ENCODE measurements around the gene LCN12. TPM values are rescaled to one million over a fixed set of nuclear protein-coding genes. Genes with fewer than 3 reads are reported as not detected.

LCN12 gene
- total RNA-seq, 1 experiment from 2014 or later = 4.2 TPM

DNA sequence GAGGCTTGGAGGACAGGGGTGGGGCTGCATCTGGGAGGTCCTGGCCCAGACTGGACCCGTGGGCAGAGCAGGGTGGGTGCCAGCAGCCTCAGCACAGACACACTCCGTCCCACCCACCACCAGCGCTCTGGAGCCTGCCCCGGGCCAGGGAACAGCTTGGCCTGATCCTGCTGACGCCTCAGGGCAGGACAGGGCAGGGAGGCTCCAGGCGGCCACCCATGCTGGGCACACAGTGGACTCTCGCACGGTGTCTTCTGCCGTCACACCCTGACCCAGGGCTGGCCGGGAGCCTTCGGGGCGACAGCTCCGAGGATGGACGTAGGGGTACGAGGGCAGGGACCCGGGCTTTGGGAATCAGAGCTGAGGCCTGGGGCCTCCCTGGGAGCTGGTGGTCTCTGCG is 17.1 kb downstream of the LCN12 start:
- no peaks in the 10 kb centered on the region for H3K9me3 ChIP-seq (ENCODE audit: control insufficient read depth in 1 of 2, insufficient read depth in 1 of 2, low read depth in 1 of 2, low read length in 2 of 2)
- H3K9me2 ChIP-seq (ENCODE audit: insufficient read depth) = no peaks in the 10 kb centered on the region
- RAD21 ChIA-PET (ENCODE audit: low non-redundant PET in 1 of 2, low total read pairs in 2 of 2, uncharacterized antibody in 2 of 2, unreplicated experiment in 2 of 2) = no interaction called here
- DNase-seq (ENCODE audit: low read depth, low spot score) (no peak), ATAC-seq (no peak)
- TF ChIP-seq SRF (IDR thresholded peaks at IDR 0.05; ENCODE audit: low read depth) = no peak
- TF ChIP-seq POLR2AphosphoS5 (IDR thresholded peaks at IDR 0.05; ENCODE audit: low read depth, low read length) = no peak
- no peak for TF ChIP-seq FOSL1 (IDR thresholded peaks at IDR 0.05; ENCODE audit: low read depth)
- no peak for TF ChIP-seq EGR1 (IDR thresholded peaks at IDR 0.05; ENCODE audit: low read depth)
- TF ChIP-seq ZFX (IDR thresholded peaks at IDR 0.05) = no peak
- TF ChIP-seq EZH2phosphoT487 (IDR thresholded peaks at IDR 0.05; ENCODE audit: borderline replicate concordance) = no peak
- TF ChIP-seq, protein P1, sequence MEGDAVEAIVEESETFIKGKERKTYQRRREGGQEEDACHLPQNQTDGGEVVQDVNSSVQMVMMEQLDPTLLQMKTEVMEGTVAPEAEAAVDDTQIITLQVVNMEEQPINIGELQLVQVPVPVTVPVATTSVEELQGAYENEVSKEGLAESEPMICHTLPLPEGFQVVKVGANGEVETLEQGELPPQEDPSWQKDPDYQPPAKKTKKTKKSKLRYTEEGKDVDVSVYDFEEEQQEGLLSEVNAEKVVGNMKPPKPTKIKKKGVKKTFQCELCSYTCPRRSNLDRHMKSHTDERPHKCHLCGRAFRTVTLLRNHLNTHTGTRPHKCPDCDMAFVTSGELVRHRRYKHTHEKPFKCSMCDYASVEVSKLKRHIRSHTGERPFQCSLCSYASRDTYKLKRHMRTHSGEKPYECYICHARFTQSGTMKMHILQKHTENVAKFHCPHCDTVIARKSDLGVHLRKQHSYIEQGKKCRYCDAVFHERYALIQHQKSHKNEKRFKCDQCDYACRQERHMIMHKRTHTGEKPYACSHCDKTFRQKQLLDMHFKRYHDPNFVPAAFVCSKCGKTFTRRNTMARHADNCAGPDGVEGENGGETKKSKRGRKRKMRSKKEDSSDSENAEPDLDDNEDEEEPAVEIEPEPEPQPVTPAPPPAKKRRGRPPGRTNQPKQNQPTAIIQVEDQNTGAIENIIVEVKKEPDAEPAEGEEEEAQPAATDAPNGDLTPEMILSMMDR (IDR thresholded peaks at IDR 0.05 in 2 of 3, conservative IDR thresholded peaks at IDR 0.05 in 1 of 3; ENCODE audit: borderline replicate concordance in 1 of 3, insufficient read depth in 1 of 3, low read depth in 2 of 3, low read length in 2 of 3) = no peak
- TF ChIP-seq POLR2A (IDR thresholded peaks at IDR 0.05; ENCODE audit: borderline replicate concordance, extremely low read depth, insufficient read depth, insufficient read length) = no peak
- TF ChIP-seq SP1 (IDR thresholded peaks at IDR 0.05; ENCODE audit: low read depth) = no peak
- TF ChIP-seq EZH2 (IDR thresholded peaks at IDR 0.05) = no peak
- no peak for TF ChIP-seq CEBPB (IDR thresholded peaks at IDR 0.05; ENCODE audit: low read depth)
- TF ChIP-seq, protein P2, sequence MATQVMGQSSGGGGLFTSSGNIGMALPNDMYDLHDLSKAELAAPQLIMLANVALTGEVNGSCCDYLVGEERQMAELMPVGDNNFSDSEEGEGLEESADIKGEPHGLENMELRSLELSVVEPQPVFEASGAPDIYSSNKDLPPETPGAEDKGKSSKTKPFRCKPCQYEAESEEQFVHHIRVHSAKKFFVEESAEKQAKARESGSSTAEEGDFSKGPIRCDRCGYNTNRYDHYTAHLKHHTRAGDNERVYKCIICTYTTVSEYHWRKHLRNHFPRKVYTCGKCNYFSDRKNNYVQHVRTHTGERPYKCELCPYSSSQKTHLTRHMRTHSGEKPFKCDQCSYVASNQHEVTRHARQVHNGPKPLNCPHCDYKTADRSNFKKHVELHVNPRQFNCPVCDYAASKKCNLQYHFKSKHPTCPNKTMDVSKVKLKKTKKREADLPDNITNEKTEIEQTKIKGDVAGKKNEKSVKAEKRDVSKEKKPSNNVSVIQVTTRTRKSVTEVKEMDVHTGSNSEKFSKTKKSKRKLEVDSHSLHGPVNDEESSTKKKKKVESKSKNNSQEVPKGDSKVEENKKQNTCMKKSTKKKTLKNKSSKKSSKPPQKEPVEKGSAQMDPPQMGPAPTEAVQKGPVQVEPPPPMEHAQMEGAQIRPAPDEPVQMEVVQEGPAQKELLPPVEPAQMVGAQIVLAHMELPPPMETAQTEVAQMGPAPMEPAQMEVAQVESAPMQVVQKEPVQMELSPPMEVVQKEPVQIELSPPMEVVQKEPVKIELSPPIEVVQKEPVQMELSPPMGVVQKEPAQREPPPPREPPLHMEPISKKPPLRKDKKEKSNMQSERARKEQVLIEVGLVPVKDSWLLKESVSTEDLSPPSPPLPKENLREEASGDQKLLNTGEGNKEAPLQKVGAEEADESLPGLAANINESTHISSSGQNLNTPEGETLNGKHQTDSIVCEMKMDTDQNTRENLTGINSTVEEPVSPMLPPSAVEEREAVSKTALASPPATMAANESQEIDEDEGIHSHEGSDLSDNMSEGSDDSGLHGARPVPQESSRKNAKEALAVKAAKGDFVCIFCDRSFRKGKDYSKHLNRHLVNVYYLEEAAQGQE (IDR thresholded peaks at IDR 0.05; ENCODE audit: low read depth) = no peak
- no peak overlapping the region for H3K4me2 ChIP-seq (ENCODE audit: low read length)
- CTCF ChIA-PET = no interaction called here
- no peak overlapping the region for H3K27ac ChIP-seq (ENCODE audit: low read depth, low read length)
- no peaks in the 10 kb centered on the region for H3K79me2 ChIP-seq (ENCODE audit: insufficient read depth, low read length)
- no peak overlapping the region for H3K4me3 ChIP-seq (replicated peaks in 1 of 2; ENCODE audit: low read depth in 1 of 2, low read length in 2 of 2)
- no peak overlapping the region for H2AFZ ChIP-seq (ENCODE audit: low read depth, low read length, poor library complexity, severe bottlenecking)
- no TSS peak for BruUV-seq (replicated peaks)
- H3K9ac ChIP-seq (ENCODE audit: low read length) = no peak overlapping the region
- intact Hi-C loops (cut with micrococcal nuclease) = no loop called here
- H3K36me3 ChIP-seq (ENCODE audit: control insufficient read depth in 1 of 2, insufficient read depth in 2 of 2, low read length in 2 of 2) = no peaks in the 10 kb centered on the region
- no peaks in the 10 kb centered on the region for H3K27me3 ChIP-seq (ENCODE audit: insufficient read depth, low read length)
- H4K20me1 ChIP-seq (ENCODE audit: insufficient read depth) = no peaks in the 10 kb centered on the region
- POLR2A ChIA-PET = interaction anchor here (1.2 kb wide), 1 partner anchor 9 kb away, joined by 5 read pairs; no protein-coding TSS in a partner anchor
- H3K4me1 ChIP-seq (ENCODE audit: control insufficient read depth in 1 of 2, insufficient read depth in 2 of 2, low read length in 2 of 2) = peaks cover 8 to 18% of the 10 kb centered on the region in 2 experiments
